ENCODE measurements around the gene CPTP.

The CPTP gene

GRCh38 chr1:1340185-1340584, 15.6 kb downstream of the CPTP start:
- Histone ChIP-seq H3K4me3 (ENCODE audit: insufficient read depth, low read length, poor library complexity, severe bottlenecking) (no peak overlapping the region), H3K27me3 (ENCODE audit: low read length) (no peaks in the 10 kb centered on the region), H3F3A (ENCODE audit: insufficient read depth) (no peaks in the 10 kb centered on the region), H3K9me3 (ENCODE audit: insufficient read depth, low read length) (no peaks in the 10 kb centered on the region), H3K79me2 (ENCODE audit: insufficient read depth, low read length) (no peaks in the 10 kb centered on the region), H4K20me1 (ENCODE audit: low read depth, low read length) (no peaks in the 10 kb centered on the region), H3K4me2 (ENCODE audit: low read depth, low read length, poor library complexity, severe bottlenecking) (no peak overlapping the region), H3K9me2 (replicated peaks; ENCODE audit: insufficient read depth, low read length) (no peaks in the 10 kb centered on the region), H3K36me3 (ENCODE audit: low read length) (no peaks in the 10 kb centered on the region), H3K9ac (ENCODE audit: low read length) (no peak overlapping the region), H3K27ac (ENCODE audit: low read depth, low read length) (no peak overlapping the region), H2AFZ (ENCODE audit: low read depth, low read length, severe bottlenecking) (no peak overlapping the region)
- TF ChIP-seq, protein P1, sequence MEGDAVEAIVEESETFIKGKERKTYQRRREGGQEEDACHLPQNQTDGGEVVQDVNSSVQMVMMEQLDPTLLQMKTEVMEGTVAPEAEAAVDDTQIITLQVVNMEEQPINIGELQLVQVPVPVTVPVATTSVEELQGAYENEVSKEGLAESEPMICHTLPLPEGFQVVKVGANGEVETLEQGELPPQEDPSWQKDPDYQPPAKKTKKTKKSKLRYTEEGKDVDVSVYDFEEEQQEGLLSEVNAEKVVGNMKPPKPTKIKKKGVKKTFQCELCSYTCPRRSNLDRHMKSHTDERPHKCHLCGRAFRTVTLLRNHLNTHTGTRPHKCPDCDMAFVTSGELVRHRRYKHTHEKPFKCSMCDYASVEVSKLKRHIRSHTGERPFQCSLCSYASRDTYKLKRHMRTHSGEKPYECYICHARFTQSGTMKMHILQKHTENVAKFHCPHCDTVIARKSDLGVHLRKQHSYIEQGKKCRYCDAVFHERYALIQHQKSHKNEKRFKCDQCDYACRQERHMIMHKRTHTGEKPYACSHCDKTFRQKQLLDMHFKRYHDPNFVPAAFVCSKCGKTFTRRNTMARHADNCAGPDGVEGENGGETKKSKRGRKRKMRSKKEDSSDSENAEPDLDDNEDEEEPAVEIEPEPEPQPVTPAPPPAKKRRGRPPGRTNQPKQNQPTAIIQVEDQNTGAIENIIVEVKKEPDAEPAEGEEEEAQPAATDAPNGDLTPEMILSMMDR (IDR thresholded peaks at IDR 0.05; ENCODE audit: insufficient read depth, low read length, poor library complexity, severe bottlenecking), result no peak

DNA sequence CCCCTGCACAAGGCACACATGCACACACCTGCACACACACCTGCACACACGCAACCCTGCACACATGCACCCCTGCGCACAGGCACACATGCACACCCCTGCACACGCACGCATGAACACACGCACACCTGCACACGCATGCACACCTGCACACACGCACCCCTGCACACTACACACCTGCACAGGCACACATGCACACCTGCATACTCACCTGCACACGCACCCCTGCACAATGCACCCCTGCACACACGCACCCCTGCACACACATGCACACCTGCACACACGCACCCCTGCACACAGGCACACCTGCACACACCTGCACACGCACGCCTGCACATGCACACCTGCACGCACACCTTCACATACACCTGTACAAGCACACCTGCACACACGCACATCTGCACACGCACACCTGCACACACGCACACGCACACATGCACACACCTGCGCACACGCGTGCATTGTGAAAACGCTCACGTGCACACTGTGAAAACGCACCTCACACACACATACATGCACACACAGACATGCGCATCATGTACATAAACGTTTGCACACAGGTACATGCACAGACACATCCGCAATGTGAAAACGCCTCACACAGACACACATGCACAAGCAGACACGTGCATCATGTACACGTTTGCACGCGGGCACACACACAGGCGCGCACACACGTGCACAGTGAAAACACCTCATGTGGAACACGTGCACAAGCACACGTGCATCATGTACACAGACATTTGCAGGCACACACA, 16.4 kb downstream of the CPTP start:
- H3K4me3 ChIP-seq (ENCODE audit: insufficient read depth, low read length, poor library complexity, severe bottlenecking), result no peak overlapping the region
- no peaks in the 10 kb centered on the region for H3K9me2 ChIP-seq (replicated peaks; ENCODE audit: insufficient read depth, low read length)
- peaks cover 2% of the 10 kb centered on the region; the same call in 1 of the 2 replicates for H3K79me2 ChIP-seq (ENCODE audit: insufficient read depth, low read length)
- H2AFZ ChIP-seq (ENCODE audit: low read depth, low read length, severe bottlenecking), result no peak overlapping the region
- TF ChIP-seq EZH2phosphoT487 (conservative IDR thresholded peaks at IDR 0.05; ENCODE audit: low read length), result no peak
- TF ChIP-seq, protein P1 (IDR thresholded peaks at IDR 0.05; ENCODE audit: insufficient read depth, low read length, poor library complexity, severe bottlenecking), result no peak
- H4K20me1 ChIP-seq (ENCODE audit: low read depth, low read length), result no peaks in the 10 kb centered on the region
- H3K4me2 ChIP-seq (ENCODE audit: low read depth, low read length, poor library complexity, severe bottlenecking), result no peak overlapping the region
- no peaks in the 10 kb centered on the region for H3K36me3 ChIP-seq (ENCODE audit: low read length)
- no peaks in the 10 kb centered on the region for H3K9me3 ChIP-seq (ENCODE audit: insufficient read depth, low read length)
- H3K27ac ChIP-seq (ENCODE audit: low read depth, low read length), result no peak overlapping the region
- H3F3A ChIP-seq (ENCODE audit: insufficient read depth), result no peaks in the 10 kb centered on the region
- H3K27me3 ChIP-seq (ENCODE audit: low read length), result no peaks in the 10 kb centered on the region
- H3K9ac ChIP-seq (ENCODE audit: low read length), result no peak overlapping the region

DNA sequence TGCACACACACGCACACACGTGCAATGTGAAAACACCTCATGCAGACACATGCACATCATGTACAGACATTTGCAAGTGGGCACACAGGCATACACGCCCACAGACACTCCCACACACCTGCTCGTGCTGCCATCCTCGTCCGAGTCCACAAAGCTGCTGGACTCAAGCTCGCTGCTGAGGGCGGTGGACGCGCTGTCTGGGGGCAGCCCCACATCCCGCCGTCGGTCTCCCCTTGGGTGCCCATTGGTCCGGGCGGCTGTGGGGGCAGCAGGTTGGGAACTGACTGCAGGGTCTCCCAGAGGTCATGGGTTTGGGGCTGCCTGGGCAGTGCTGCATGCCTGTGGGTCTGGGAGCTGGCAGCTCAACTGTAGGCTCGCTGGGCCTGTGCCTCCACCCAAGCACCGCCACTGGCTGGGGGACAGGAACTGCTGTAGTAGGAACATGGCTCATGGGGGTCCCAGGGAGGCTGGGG, 17.0 kb downstream of the CPTP start:
- Histone ChIP-seq H3K36me3 (ENCODE audit: low read length) (no peaks in the 10 kb centered on the region), H3K27me3 (ENCODE audit: low read length) (no peaks in the 10 kb centered on the region), H3K27ac (ENCODE audit: low read depth, low read length) (no peak overlapping the region), H3K4me3 (ENCODE audit: insufficient read depth, low read length, poor library complexity, severe bottlenecking) (no peak overlapping the region), H2AFZ (ENCODE audit: low read depth, low read length, severe bottlenecking) (no peak overlapping the region), H3K4me2 (ENCODE audit: low read depth, low read length, poor library complexity, severe bottlenecking) (no peak overlapping the region), H3K79me2 (ENCODE audit: insufficient read depth, low read length) (peaks cover 4% of the 10 kb centered on the region; the same call in 1 of the 2 replicates), H3F3A (ENCODE audit: insufficient read depth) (no peaks in the 10 kb centered on the region), H3K9ac (ENCODE audit: low read length) (no peak overlapping the region), H3K9me2 (replicated peaks; ENCODE audit: insufficient read depth, low read length) (no peaks in the 10 kb centered on the region), H4K20me1 (ENCODE audit: low read depth, low read length) (no peaks in the 10 kb centered on the region), H3K9me3 (ENCODE audit: insufficient read depth, low read length) (no peaks in the 10 kb centered on the region)
- TF ChIP-seq EZH2phosphoT487 (conservative IDR thresholded peaks at IDR 0.05; ENCODE audit: low read length), result no peak
- TF ChIP-seq, protein P1 (IDR thresholded peaks at IDR 0.05; ENCODE audit: insufficient read depth, low read length, poor library complexity, severe bottlenecking), result no peak
